Glutamatergic neuron (in vitro differentiated cells): ENCODE measurements around the gene TAF8. TPM values are rescaled to one million over a fixed set of nuclear protein-coding genes. Genes with fewer than 3 reads are reported as not detected.

ENCODE experiments used
- DNase-seq: peaks from one replicate; pipeline ENCODE4 v3.0.0; 2022
- H3K27ac Mint-ChIP-seq: one replicate; pipeline ENCODE4 v1.8.0; 2020; ENCODE audit warnings: mild to moderate bottlenecking, mixed read lengths, inconsistent platforms; ENCODE audit not compliant: unreplicated experiment
- H3K27me3 Mint-ChIP-seq: one replicate; pipeline ENCODE4 v1.8.0; 2020; ENCODE audit warnings: mild to moderate bottlenecking, moderate library complexity, mixed read lengths, inconsistent platforms; ENCODE audit not compliant: unreplicated experiment
- H3K36me3 Mint-ChIP-seq: one replicate; pipeline ENCODE4 v1.8.0; 2020; ENCODE audit warnings: mild to moderate bottlenecking, mixed read lengths, inconsistent platforms; ENCODE audit not compliant: unreplicated experiment
- H3K4me1 Mint-ChIP-seq: one replicate; pipeline ENCODE4 v1.8.0; 2020; ENCODE audit warnings: mild to moderate bottlenecking, low read depth, mixed read lengths, inconsistent platforms; ENCODE audit not compliant: unreplicated experiment
- H3K4me3 Mint-ChIP-seq: one replicate; pipeline ENCODE4 v1.8.0; 2020; ENCODE audit warnings: mild to moderate bottlenecking, mixed read lengths, inconsistent platforms; ENCODE audit not compliant: unreplicated experiment
- H3K9me3 Mint-ChIP-seq: one replicate; pipeline ENCODE4 v1.8.0; 2020; ENCODE audit warnings: mild to moderate bottlenecking, moderate library complexity, mixed read lengths, inconsistent platforms; ENCODE audit not compliant: unreplicated experiment
- CTCF ChIP-seq: fragments of 200-600 bp; sonication (generic); IDR thresholded peaks from one replicate; pipeline ENCODE4 v1.5.0; 2021; ENCODE audit not compliant: partially characterized antibody, unreplicated experiment
- total RNA-seq: library from RNA; stranded (reverse); fragmentation: NEBNext Ultra II Directional; extraction: Animal tissue kit (Norgen Biotek cat#: 25700); gene quantifications from one replicate; pipeline ENCODE4 v1.2.1, GENCODE V29; 2021; ENCODE audit not compliant: unreplicated experiment

TAF8 gene
- total RNA-seq, 1 donor from 2014 or later = 16.2 TPM

DNA sequence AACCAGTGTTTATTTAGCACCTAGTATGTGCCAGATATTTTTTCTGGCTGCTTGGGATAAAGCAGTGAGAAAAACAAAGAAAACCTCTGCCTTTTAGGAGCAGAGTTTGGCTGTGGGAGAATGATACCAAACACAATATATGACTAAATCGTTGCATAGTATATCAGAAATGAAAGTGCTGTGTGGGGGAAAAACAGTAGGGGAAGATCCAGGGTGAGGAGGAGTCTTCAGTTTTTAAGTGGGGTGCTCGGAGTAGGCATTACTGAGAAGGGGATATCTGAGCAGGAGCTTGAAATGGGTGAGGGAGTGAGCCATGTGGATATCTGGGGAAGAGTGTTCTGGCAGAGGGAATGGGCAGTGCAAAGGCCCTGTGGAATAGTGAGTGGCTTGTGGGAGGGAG, 23.0 kb downstream of the TAF8 start:
- Mint-ChIP-seq H3K36me3 (no peaks in the 10 kb centered on the region), H3K27ac (no peak overlapping the region), H3K4me3 (no peak overlapping the region), H3K9me3 (peaks cover 2% of the 10 kb centered on the region), H3K27me3 (no peaks in the 10 kb centered on the region), H3K4me1 (no peaks in the 10 kb centered on the region)
- no peak for DNase-seq
- no peak for TF ChIP-seq CTCF

DNA sequence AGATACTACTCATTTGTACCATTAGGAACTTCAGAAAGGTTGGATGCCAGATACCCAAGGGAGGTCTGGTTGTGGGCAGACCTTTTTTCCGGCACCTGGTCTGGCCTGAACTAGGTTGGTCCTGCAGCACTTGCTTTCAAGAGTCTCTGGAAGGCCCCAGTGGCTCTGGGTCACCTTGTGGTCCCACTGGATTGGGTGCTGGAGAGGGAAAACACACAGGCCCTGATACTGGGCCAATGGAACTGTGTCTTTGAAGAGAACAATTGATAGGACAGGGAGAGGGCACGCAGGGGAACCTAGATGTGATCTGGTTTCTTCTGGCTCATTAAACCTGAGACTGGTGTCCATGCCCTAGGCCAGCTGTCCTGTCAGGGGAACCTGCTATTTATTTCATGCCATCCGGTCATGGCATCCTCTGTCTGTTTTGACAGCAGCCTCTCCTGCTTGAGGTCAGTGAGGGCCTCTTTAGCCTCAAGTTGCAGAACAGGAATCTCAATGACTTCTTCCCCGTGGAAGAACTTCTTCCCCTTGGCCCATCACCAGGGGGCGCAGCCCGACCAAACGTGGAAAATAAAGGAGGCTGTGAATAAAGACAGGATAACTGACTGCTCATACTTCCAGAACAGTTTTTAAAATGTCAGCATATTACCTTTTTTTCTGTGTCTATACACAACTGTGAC, 25.0 kb downstream of the TAF8 start:
- no peaks in the 10 kb centered on the region for H3K27me3 Mint-ChIP-seq
- H3K4me1 Mint-ChIP-seq = no peaks in the 10 kb centered on the region
- H3K27ac Mint-ChIP-seq = no peak overlapping the region
- peaks cover 2% of the 10 kb centered on the region for H3K9me3 Mint-ChIP-seq
- H3K4me3 Mint-ChIP-seq = no peak overlapping the region
- DNase-seq = peak; percentile 90
- no peaks in the 10 kb centered on the region for H3K36me3 Mint-ChIP-seq
- TF ChIP-seq CTCF = peak; percentile 86

- Mint-ChIP-seq H3K4me1 (no peaks in the 10 kb centered on the region), H3K27me3 (no peaks in the 10 kb centered on the region), H3K4me3 (no peak overlapping the region)
Observed at GRCh38 chr6:42078386-42078785, 28.1 kb downstream of the TAF8 start.

GRCh38 chr6:42079941-42080464, 29.7 kb downstream of the TAF8 start:
- Mint-ChIP-seq H3K36me3 (no peaks in the 10 kb centered on the region), H3K4me3 (no peak overlapping the region), H3K27me3 (peaks cover 3% of the 10 kb centered on the region), H3K9me3 (peaks cover 1% of the 10 kb centered on the region), H3K27ac (no peak overlapping the region), H3K4me1 (no peaks in the 10 kb centered on the region)
- no peak for TF ChIP-seq CTCF
- DNase-seq = no peak

More at GRCh38 chr6:42078386-42078785, 28.1 kb downstream of the TAF8 start:
- H3K36me3 Mint-ChIP-seq = no peaks in the 10 kb centered on the region
- no peak for TF ChIP-seq CTCF
- H3K27ac Mint-ChIP-seq = no peak overlapping the region
- no peak for DNase-seq
- peaks cover 1% of the 10 kb centered on the region for H3K9me3 Mint-ChIP-seq

DNA sequence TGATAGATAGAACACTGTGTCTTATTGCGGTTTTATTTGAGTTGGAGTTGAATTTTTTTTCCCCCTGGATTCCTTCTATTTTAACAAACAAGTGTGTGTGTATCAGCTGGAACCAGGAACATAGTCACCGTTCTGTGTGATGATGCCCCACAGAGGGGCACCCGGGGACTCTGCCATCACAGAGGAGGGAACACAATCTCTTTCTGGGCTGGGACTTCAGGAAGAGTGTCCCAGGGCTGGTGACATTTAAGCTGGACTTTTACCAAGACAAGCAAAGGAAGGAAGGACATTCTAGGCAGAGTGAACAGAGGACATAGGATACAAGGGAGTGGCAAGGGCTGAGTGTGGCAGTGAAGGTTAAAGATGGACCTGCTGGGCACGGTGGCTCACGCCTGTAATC, 33.2 kb downstream of the TAF8 start:
- H3K4me3 Mint-ChIP-seq = no peak overlapping the region
- H3K36me3 Mint-ChIP-seq = no peaks in the 10 kb centered on the region
- peaks cover 5% of the 10 kb centered on the region for H3K27me3 Mint-ChIP-seq
- no peak for TF ChIP-seq CTCF
- no peak overlapping the region for H3K27ac Mint-ChIP-seq
- no peak for DNase-seq
- no peaks in the 10 kb centered on the region for H3K4me1 Mint-ChIP-seq
- peaks cover 3% of the 10 kb centered on the region for H3K9me3 Mint-ChIP-seq
